SK-N-MC (cell line): ENCODE measurements around the gene ZFX.

Experiments used
- DNase-seq: peaks from one replicate; pipeline ENCODE4 v3.0.0-alpha.2; 2011; ENCODE audit warnings: low read depth, low spot score
- H3K27ac ChIP-seq: fragments of 200-600 bp; sonication (generic); 2 replicates; pipeline ENCODE4 v1.5.1; 2016; ENCODE audit warnings: mixed run types
- H3K36me3 ChIP-seq: fragments of 200-600 bp; sonication (generic); 2 replicates; pipeline ENCODE4 v1.6.1; 2017; ENCODE audit warnings: antibody characterized with exemption, low read length, mixed read lengths; ENCODE audit not compliant: insufficient read depth
- H3K4me3 ChIP-seq: fragments of 200-600 bp; sonication (generic); 2 replicates; pipeline ENCODE4 v1.5.1; 2016
- H3K9ac ChIP-seq: fragments of 200-600 bp; sonication (generic); 2 replicates; pipeline ENCODE4 v1.8.0; 2017; ENCODE audit warnings: mixed run types, mixed read lengths; ENCODE audit not compliant: insufficient read length
- H3K9me3 ChIP-seq: fragments of 200-600 bp; sonication (generic); 2 replicates; pipeline ENCODE4 v1.6.1; 2017; ENCODE audit warnings: low read depth, mild to moderate bottlenecking, antibody characterized with exemption, low read length, moderate library complexity, mixed read lengths
- EZH2 ChIP-seq: fragments of 200-600 bp; sonication (generic); IDR thresholded peaks from one replicate; pipeline ENCODE4 v1.6.1; 2017; ENCODE audit warnings: antibody characterized with exemption
- FOXP2 ChIP-seq: optimal IDR thresholded peaks from 2 replicates; pipeline ENCODE3; 2011; ENCODE audit warnings: mild to moderate bottlenecking, moderate library complexity; ENCODE audit not compliant: insufficient read depth; ENCODE audit errors: extremely low read length, control extremely low read depth
- POLR2AphosphoS5 ChIP-seq: IDR thresholded peaks from 2 replicates; pipeline ENCODE4 v1.6.1; 2012; ENCODE audit warnings: mild to moderate bottlenecking, low read depth, low read length, borderline replicate concordance

ZFX gene

DNA sequence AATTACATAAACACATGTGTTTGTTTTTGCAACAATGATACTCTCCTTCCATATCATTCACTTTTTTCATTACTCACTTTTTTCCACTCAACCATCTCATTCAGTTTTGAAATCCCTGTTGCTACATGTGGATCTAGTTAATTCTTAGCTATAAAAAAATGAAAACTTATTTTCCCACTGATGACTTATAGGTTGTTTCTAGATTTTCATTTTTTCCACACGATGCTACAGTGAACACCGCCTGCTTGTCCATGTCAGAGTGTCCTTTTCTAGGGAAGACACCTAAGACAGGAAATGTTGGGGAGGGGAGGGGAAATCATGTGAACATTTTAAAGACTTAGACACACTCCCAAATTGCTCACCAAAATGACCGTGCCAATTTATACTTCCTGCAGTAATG lies 94.2 kb downstream of the ZFX start:
- H3K9me3 ChIP-seq: no peaks in the 10 kb centered on the region
- H3K27ac ChIP-seq: no peak overlapping the region; the same call in 1 of the 2 replicates
- no peak overlapping the region; the same call in 1 of the 2 replicates for H3K4me3 ChIP-seq
- DNase-seq: no peak
- no peaks in the 10 kb centered on the region for H3K36me3 ChIP-seq
- TF ChIP-seq FOXP2 (no peak), POLR2AphosphoS5 (no peak)
- H3K9ac ChIP-seq: no peak overlapping the region

- no peak for TF ChIP-seq EZH2
- TF ChIP-seq FOXP2: no peak
- no peak for TF ChIP-seq POLR2AphosphoS5
- H3K9ac ChIP-seq: no peak overlapping the region
- no peaks in the 10 kb centered on the region for H3K9me3 ChIP-seq
- H3K4me3 ChIP-seq: no peak overlapping the region
- H3K27ac ChIP-seq: no peak overlapping the region
- H3K36me3 ChIP-seq: no peaks in the 10 kb centered on the region
- no peak for DNase-seq
These were observed 95.7 kb downstream of the ZFX start for GRCh38 chrX:24245202-24245601.

DNA sequence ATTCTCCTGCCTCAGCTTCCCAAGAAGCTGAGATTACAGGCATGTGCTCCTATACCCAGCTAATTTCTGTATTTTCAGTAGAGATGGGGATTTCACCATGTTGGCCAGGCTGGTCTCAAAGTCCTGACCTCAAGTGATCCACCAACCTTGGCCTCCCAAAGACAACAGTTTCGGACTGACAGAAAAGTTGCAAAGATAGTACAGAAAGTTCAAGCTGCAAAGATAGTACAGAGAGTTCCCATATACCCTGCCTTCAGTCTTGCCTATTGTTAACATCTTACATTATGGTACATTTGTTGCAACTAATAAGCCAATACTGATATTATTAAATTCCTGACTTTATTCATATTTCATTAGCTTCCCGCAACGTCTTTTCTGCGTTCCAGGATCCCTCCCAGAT lies 98.5 kb downstream of the ZFX start:
- Histone ChIP-seq H3K9me3 (no peaks in the 10 kb centered on the region), H3K36me3 (no peaks in the 10 kb centered on the region), H3K27ac (no peak overlapping the region), H3K4me3 (no peak overlapping the region), H3K9ac (no peak overlapping the region)
- TF ChIP-seq EZH2 (no peak), FOXP2 (no peak), POLR2AphosphoS5 (no peak)
- no peak for DNase-seq

- no peak overlapping the region for H3K27ac ChIP-seq
- no peak overlapping the region for H3K9ac ChIP-seq
- TF ChIP-seq EZH2 (no peak), FOXP2 (no peak), POLR2AphosphoS5 (no peak)
- no peak overlapping the region for H3K4me3 ChIP-seq
- no peak for DNase-seq
- H3K9me3 ChIP-seq: no peaks in the 10 kb centered on the region
- H3K36me3 ChIP-seq: no peaks in the 10 kb centered on the region
These were observed 103.5 kb downstream of the ZFX start for GRCh38 chrX:24253030-24253429.

DNA sequence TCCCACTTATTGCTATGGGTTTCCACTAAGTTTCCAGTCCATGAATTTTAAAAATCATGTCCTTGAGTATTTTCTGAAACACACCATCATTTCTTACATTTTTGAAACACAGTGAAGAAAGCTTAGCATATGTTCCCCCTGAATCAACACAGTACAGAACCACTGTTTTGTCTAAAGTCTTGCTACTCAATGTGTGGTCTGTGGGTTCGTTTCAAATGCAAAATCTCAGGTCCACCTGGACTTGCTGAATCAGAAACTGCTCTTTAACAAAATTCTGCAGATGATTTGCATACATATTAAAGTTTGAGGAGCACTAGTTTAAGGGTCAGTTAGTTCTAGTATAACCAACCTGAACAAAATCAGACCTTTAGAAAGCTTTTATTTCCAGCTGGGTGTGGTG lies 103.9 kb downstream of the ZFX start:
- Histone ChIP-seq H3K4me3 (no peak overlapping the region), H3K9ac (no peak overlapping the region), H3K27ac (no peak overlapping the region), H3K9me3 (no peaks in the 10 kb centered on the region), H3K36me3 (no peaks in the 10 kb centered on the region)
- no peak for DNase-seq
- no peak for TF ChIP-seq FOXP2
- no peak for TF ChIP-seq EZH2
- no peak for TF ChIP-seq POLR2AphosphoS5

GRCh38 chrX:24257011-24257410 lies 107.5 kb downstream of the ZFX start:
- no peak for TF ChIP-seq POLR2AphosphoS5
- no peak for TF ChIP-seq EZH2
- no peak for TF ChIP-seq FOXP2
- no peak for DNase-seq
- no peak overlapping the region for H3K4me3 ChIP-seq

GRCh38 chrX:24259544-24260240 lies 110.2 kb downstream of the ZFX start:
- TF ChIP-seq FOXP2 (no peak), POLR2AphosphoS5 (no peak), EZH2 (no peak)
- Histone ChIP-seq H3K9me3 (no peaks in the 10 kb centered on the region), H3K27ac (no peak overlapping the region), H3K36me3 (no peaks in the 10 kb centered on the region), H3K4me3 (no peak overlapping the region), H3K9ac (no peak overlapping the region)
- peak; percentile 42 for DNase-seq

More at GRCh38 chrX:24257011-24257410, 107.5 kb downstream of the ZFX start:
- no peaks in the 10 kb centered on the region for H3K9me3 ChIP-seq
- H3K36me3 ChIP-seq: no peaks in the 10 kb centered on the region
- no peak overlapping the region for H3K27ac ChIP-seq
- H3K9ac ChIP-seq: no peak overlapping the region

- no peak for DNase-seq
- no peaks in the 10 kb centered on the region for H3K36me3 ChIP-seq
- H3K9ac ChIP-seq: no peak overlapping the region
- no peak overlapping the region for H3K27ac ChIP-seq
- no peaks in the 10 kb centered on the region for H3K9me3 ChIP-seq
- TF ChIP-seq POLR2AphosphoS5 (no peak), FOXP2 (no peak), EZH2 (no peak)
- no peak overlapping the region for H3K4me3 ChIP-seq
These were observed 111.5 kb downstream of the ZFX start for GRCh38 chrX:24260842-24261550.

- Histone ChIP-seq H3K4me3 (no peak overlapping the region), H3K9me3 (no peaks in the 10 kb centered on the region), H3K27ac (no peak overlapping the region), H3K36me3 (no peaks in the 10 kb centered on the region), H3K9ac (no peak overlapping the region)
- no peak for DNase-seq
- TF ChIP-seq EZH2 (no peak), FOXP2 (no peak), POLR2AphosphoS5 (no peak)
These were observed 112.8 kb downstream of the ZFX start for GRCh38 chrX:24262309-24262708.
